ENCODE results near the gene PPP4R1.

DNA sequence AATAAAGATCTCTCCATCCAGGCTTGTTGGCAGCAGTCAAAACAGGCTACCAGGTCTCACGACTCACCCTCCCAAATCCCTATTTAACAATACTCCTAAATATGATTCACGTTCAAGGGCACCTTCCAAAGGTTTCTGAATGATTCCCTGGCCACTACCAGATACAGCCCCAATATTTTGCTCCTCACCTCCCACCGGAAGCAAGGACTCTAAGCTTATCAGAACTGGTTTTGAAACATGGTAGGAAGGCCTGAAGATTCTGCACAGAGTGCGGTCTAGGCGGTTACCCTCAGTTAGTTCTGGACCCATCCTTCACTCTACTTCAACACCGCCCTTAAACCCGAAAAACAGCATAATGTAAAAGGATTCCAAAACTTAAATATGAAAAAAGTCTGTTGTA, 5.2 kb downstream of the PPP4R1 start:
- TF ChIP-seq, protein P1, sequence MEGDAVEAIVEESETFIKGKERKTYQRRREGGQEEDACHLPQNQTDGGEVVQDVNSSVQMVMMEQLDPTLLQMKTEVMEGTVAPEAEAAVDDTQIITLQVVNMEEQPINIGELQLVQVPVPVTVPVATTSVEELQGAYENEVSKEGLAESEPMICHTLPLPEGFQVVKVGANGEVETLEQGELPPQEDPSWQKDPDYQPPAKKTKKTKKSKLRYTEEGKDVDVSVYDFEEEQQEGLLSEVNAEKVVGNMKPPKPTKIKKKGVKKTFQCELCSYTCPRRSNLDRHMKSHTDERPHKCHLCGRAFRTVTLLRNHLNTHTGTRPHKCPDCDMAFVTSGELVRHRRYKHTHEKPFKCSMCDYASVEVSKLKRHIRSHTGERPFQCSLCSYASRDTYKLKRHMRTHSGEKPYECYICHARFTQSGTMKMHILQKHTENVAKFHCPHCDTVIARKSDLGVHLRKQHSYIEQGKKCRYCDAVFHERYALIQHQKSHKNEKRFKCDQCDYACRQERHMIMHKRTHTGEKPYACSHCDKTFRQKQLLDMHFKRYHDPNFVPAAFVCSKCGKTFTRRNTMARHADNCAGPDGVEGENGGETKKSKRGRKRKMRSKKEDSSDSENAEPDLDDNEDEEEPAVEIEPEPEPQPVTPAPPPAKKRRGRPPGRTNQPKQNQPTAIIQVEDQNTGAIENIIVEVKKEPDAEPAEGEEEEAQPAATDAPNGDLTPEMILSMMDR (IDR thresholded peaks at IDR 0.05) = no peak
- TF ChIP-seq POLR2A (IDR thresholded peaks at IDR 0.05) = no peak
